HUES48 (cell line): ENCODE data around the gene AGR3.

ENCODE experiments used
- H3K27ac ChIP-seq: one replicate; pipeline ENCODE4 v1.7.0; 2013; ENCODE audit warnings: low read depth, low read length, inconsistent platforms
- H3K27me3 ChIP-seq: 2 replicates; pipeline ENCODE4 v1.6.1; 2013; ENCODE audit warnings: mild to moderate bottlenecking, low read length; ENCODE audit not compliant: control insufficient read depth, insufficient read depth
- H3K36me3 ChIP-seq: 2 replicates; pipeline ENCODE4 v1.6.1; 2013; ENCODE audit warnings: low read length; ENCODE audit not compliant: control insufficient read depth, insufficient read depth
- H3K4me1 ChIP-seq: 2 replicates; pipeline ENCODE4 v1.6.1; 2013; ENCODE audit warnings: mild to moderate bottlenecking, low read length; ENCODE audit not compliant: control insufficient read depth, insufficient read depth
- H3K4me3 ChIP-seq: 2 replicates; pipeline ENCODE4 v1.5.1; 2013; ENCODE audit warnings: mild to moderate bottlenecking, low read depth, low read length
- H3K9ac ChIP-seq: 2 replicates; pipeline ENCODE4 v1.6.1; 2013; ENCODE audit warnings: mild to moderate bottlenecking, low read depth, low read length, moderate library complexity
- H3K9me3 ChIP-seq: 2 replicates; pipeline ENCODE4 v1.6.1; 2013; ENCODE audit warnings: low read length; ENCODE audit not compliant: control insufficient read depth, insufficient read depth

Gene AGR3

DNA sequence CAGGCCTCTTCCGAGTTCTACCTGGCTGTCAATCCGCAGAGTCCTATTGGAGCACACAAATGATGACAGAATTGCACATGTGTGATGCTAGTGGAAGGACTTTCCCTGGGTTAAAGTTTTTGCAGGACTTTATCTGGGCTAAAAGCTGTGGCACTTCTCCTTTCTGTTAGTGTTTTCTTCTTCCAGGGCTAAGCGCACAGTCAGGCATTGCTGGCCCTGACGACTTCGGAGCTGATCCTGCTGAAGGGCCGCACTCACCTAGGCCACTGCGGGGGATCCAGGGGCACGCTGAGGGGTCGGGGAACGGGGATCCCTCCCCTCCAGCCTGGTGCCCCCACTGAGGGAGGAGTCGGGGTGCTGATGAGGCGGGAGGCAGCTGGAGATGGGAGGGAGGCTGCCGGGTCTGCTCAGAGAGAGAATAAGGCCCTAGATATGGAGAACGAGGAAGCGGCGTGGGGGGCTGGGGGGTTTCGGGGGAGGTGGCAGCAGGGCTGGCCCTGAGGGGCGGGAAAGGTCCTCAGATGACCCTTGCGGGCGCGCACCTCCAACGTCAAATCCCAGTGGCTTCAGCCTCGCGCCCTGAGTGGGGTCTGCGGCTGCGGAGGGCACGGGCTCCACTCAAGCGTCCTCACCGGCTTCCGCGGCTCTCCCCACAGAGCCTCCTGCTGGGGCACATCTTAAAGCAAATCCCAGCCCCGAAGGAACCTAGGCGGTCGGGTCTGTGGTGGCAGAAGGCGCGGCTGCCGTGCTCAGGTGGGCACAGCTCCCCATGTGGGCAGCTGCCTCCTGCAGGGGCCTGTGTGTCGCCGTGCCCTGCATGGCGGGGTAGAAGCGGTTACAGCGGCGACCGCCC is 30.9 kb downstream of the AGR3 start:
- Histone ChIP-seq H3K4me3 (no peak overlapping the region), H3K4me1 (no peaks in the 10 kb centered on the region), H3K27ac (no peak overlapping the region), H3K9me3 (no peaks in the 10 kb centered on the region), H3K27me3 (no peaks in the 10 kb centered on the region), H3K9ac (no peak overlapping the region), H3K36me3 (no peaks in the 10 kb centered on the region)

GRCh38 chr7:16849296-16850148 is 32.3 kb downstream of the AGR3 start:
- Histone ChIP-seq H3K4me1 (no peaks in the 10 kb centered on the region), H3K9me3 (no peaks in the 10 kb centered on the region), H3K27ac (no peak overlapping the region), H3K27me3 (no peaks in the 10 kb centered on the region), H3K4me3 (no peak overlapping the region), H3K36me3 (no peaks in the 10 kb centered on the region), H3K9ac (no peak overlapping the region)

DNA sequence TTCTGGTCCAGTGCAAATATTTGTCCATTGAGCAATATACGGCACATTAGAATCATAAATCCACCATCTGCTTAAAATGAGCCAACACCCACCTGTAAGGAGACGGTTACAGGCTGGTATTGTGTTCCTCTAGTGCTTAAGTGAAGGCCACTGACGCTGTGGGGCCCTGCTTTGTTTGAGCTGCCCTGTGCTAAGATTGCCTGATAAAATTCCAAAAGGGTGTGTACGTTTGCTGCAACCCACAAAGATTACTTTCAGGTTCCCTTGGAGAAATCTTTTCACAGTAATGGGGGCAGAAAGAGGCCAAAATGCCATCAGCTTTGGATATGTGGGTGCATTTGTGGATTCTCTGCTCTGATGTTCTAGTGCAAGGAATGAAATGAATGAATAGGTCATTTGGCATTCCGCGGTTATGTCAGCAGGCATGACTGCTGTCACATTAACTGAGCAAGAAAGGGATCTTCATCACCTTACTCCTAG is 34.4 kb downstream of the AGR3 start:
- no peak overlapping the region for H3K27ac ChIP-seq
- H3K9me3 ChIP-seq, result no peaks in the 10 kb centered on the region
- no peaks in the 10 kb centered on the region for H3K4me1 ChIP-seq
- no peak overlapping the region for H3K4me3 ChIP-seq
- no peak overlapping the region for H3K9ac ChIP-seq
- H3K36me3 ChIP-seq, result no peaks in the 10 kb centered on the region
- no peaks in the 10 kb centered on the region for H3K27me3 ChIP-seq

GRCh38 chr7:16846601-16847165 is 35.1 kb downstream of the AGR3 start:
- Histone ChIP-seq H3K36me3 (no peaks in the 10 kb centered on the region), H3K9ac (no peak overlapping the region), H3K27ac (no peak overlapping the region), H3K9me3 (no peaks in the 10 kb centered on the region), H3K27me3 (no peaks in the 10 kb centered on the region), H3K4me3 (no peak overlapping the region), H3K4me1 (no peaks in the 10 kb centered on the region)

- no peak overlapping the region for H3K9ac ChIP-seq
- H3K4me1 ChIP-seq, result no peaks in the 10 kb centered on the region
- H3K27ac ChIP-seq, result no peak overlapping the region
- no peaks in the 10 kb centered on the region for H3K27me3 ChIP-seq
- no peak overlapping the region for H3K4me3 ChIP-seq
- H3K9me3 ChIP-seq, result no peaks in the 10 kb centered on the region
- no peaks in the 10 kb centered on the region for H3K36me3 ChIP-seq
Measured at GRCh38 chr7:16845746-16846145, 36.0 kb downstream of the AGR3 start.

- Histone ChIP-seq H3K36me3 (no peaks in the 10 kb centered on the region), H3K27ac (no peak overlapping the region), H3K9me3 (no peaks in the 10 kb centered on the region), H3K4me3 (no peak overlapping the region), H3K27me3 (no peaks in the 10 kb centered on the region), H3K4me1 (no peaks in the 10 kb centered on the region), H3K9ac (no peak overlapping the region)
Measured at GRCh38 chr7:16841681-16842080, 40.1 kb downstream of the AGR3 start.

GRCh38 chr7:16840094-16840493 is 41.7 kb downstream of the AGR3 start:
- H3K27me3 ChIP-seq, result no peaks in the 10 kb centered on the region
- H3K9ac ChIP-seq, result no peak overlapping the region
- H3K4me1 ChIP-seq, result no peaks in the 10 kb centered on the region
- H3K36me3 ChIP-seq, result no peaks in the 10 kb centered on the region
- H3K27ac ChIP-seq, result no peak overlapping the region
- no peaks in the 10 kb centered on the region for H3K9me3 ChIP-seq
- no peak overlapping the region for H3K4me3 ChIP-seq

- Histone ChIP-seq H3K27ac (no peak overlapping the region), H3K9me3 (no peaks in the 10 kb centered on the region), H3K4me3 (no peak overlapping the region), H3K9ac (no peak overlapping the region), H3K36me3 (no peaks in the 10 kb centered on the region), H3K4me1 (no peaks in the 10 kb centered on the region), H3K27me3 (no peaks in the 10 kb centered on the region)
Measured at GRCh38 chr7:16839646-16840045, 42.1 kb downstream of the AGR3 start.

DNA sequence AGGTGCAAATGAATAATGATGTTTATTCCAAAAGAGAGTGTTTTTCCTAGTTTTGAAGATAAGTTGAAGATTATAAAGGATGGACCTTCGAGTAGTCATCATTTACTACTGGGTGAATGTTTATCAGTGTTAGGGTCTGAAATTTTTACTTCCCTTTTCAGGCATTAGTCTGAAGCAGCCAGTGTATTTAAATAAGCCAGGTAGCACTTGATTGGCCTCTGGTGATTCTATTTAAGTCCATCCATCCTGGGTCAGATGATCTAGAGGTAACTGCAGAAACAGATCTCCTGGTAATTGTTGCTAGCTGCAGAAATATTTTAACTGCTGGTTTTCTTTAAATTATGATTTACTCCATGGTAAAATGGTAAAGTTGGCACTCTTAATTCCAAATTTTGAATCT is 42.9 kb downstream of the AGR3 start:
- Histone ChIP-seq H3K36me3 (no peaks in the 10 kb centered on the region), H3K4me3 (no peak overlapping the region), H3K4me1 (no peaks in the 10 kb centered on the region), H3K9me3 (no peaks in the 10 kb centered on the region), H3K27ac (no peak overlapping the region), H3K9ac (no peak overlapping the region), H3K27me3 (no peaks in the 10 kb centered on the region)

GRCh38 chr7:16838386-16838785 is 43.4 kb downstream of the AGR3 start:
- Histone ChIP-seq H3K4me1 (no peaks in the 10 kb centered on the region), H3K36me3 (no peaks in the 10 kb centered on the region), H3K9ac (no peak overlapping the region), H3K27me3 (no peaks in the 10 kb centered on the region), H3K27ac (no peak overlapping the region), H3K9me3 (no peaks in the 10 kb centered on the region), H3K4me3 (no peak overlapping the region)

DNA sequence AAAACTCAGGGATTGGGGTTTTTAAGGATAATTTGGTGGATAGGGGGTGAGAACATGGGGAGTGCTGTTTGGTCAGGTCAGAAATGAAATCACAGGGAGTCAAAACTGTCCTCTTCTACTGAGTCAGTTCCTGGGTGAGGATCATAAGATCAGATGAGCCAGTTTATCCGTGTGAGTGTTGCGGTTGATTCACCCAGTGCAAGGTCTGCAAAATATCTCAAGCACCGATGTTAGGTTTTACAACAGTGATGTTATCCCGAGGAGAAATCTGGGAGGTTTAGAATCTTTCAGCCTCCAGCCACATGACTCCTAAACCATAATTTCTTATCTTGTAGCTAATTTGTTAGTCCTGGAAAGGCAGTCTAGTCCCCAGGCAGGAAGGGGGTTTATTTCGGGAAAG is 45.3 kb downstream of the AGR3 start:
- H3K9ac ChIP-seq, result no peak overlapping the region
- no peaks in the 10 kb centered on the region for H3K4me1 ChIP-seq
- no peaks in the 10 kb centered on the region for H3K36me3 ChIP-seq
- H3K4me3 ChIP-seq, result no peak overlapping the region
- no peak overlapping the region for H3K27ac ChIP-seq
- no peaks in the 10 kb centered on the region for H3K9me3 ChIP-seq
- H3K27me3 ChIP-seq, result no peaks in the 10 kb centered on the region
